GM18873 (cell line): Measurements from ENCODE around the gene ZNF423.

ENCODE experiments used
- ATAC-seq: cut with Tn5 transposase; IDR thresholded peaks from one replicate; pipeline ENCODE4 v1.9.1; 2021; ENCODE audit warnings: mild to moderate bottlenecking, moderate library complexity, moderate number of reproducible peaks; ENCODE audit not compliant: unreplicated experiment, low FRiP score

The ZNF423 gene

DNA sequence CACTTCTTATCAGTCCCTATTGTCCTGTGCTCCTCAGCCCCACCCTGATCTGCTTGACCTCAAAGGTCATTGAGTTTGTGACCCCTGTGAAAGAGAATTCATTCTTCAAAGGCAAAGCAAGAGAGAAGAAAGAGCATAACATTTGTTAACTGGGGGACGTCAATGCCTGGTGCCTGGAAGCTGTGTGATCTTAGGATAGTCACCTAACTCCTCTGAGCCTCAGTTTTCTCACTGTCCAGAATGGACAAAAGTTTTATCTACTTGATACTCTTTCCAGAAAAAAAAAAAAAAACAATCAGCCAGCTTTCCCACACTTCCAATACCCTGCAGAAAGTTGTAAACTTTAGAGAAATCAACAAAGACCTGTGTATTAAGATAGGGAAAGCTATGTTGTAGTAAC, 309.2 kb downstream of the ZNF423 start:
- ATAC-seq = no peak

DNA sequence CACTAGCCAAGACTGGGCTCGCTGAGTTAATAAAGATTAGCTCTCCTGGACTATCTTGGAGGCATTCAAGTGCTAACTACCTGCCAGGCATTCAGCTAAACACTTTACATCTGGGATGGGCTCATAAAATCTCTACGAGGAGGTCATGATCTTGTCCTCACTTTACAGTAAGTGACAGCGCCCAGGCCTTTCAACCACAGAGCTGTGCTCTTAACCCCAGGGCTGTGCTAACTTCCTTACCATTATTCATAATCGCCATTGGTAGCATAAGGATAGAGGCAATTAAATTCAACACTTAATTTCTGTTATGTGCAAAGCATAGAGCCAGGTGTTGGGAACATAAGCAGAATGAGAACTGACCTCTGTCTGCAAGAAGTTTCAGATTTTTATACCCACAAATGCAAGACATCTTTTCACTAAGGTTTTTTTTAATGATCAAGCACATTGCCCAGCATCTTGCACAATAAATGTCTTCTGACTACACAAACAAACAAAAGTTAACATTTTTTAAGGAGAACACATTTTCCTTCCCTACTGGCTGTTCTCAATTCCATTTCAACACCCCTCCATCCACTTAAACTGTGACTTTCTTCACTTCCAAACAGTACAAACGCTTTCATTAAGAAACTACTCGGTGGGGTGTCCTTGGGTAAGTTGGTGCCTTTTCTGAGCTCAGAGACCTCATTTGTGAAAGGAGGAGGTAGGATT, 310.0 kb downstream of the ZNF423 start:
- no peak for ATAC-seq

DNA sequence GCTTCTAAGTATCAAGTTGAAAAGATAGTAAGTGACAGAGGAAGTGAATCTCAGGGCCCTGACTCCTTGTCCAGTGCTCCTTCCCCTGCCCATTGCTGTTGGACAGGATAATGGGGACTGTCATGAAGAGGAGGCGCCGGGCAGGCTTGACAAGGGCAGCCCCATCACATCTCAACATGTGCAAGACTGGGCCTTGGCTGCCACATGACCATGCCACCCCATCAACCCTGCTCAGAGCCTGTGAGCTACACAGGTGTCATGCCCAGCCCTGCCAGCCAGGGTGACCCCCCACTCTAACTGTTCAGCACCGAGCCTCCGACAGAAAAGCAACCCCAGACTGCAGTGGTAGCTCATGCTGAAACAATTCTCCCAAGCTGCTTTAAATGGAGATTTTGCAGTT, 310.7 kb downstream of the ZNF423 start:
- no peak for ATAC-seq

DNA sequence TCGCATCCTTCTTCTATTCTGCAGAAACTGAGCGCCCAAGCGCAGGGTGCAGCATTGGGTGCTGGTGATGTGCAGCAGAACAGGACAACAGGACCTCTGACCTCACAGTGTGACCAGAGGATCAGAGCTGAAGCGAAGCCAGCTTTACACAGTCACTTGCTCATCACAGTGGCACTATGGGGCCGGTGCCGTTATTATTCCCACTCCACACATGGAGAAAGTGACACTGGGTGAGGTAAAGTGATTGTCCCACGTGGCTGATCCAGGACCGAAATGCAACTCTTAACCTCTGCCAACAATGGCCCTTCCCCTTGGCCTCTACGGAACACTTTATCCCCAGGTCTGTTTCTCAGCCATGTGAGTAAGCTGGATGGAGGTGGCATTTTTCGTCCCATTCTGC, 311.1 kb downstream of the ZNF423 start:
- ATAC-seq = no peak

DNA sequence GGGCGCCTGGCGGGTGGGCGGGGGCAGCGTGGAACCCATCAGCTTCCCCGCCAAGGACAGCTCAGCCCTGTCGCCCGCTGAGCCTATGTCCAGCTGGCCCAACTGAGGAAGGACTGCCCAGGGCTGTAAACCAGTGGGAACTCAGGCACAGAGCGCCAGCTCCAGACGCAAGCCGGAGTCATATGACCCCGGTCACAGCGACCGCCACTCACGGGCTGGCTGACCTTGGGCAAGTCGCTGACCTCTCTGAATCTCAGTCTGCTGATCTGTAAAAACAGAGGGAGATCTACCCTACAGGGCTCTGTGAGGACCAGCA, 312.3 kb downstream of the ZNF423 start:
- ATAC-seq = no peak

DNA sequence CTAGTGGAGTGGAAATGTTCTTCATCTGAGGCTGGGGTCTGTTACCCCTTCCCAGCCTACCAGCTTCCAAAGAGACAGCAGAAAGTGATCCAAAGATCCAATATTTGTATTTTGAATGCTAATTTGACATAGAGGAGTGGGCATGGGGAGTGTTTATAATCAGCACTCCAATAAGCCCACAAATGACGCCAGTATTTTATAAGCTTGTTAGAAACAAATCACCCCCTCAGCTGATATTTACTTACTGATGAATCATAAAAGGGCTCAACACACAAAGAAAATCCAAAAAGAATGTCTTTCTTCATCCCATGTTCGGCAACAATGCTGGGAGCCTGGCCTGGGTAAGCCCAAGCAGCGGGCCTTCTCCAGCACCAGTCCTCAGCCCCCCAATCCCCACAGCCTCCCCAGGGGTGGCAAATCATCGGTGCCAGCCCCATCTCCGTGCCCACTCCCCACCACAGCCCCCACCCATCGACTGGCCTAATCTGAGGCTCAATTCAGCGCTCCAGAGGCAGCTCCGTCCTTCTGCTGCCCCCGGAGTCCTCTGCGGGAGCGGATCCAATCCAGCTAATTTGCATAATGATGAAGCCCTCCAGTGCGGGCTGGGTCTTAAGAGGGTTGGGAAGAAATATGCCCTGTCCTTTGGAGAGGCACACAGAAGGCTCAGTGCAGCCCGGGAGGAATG, 312.8 kb downstream of the ZNF423 start:
- no peak for ATAC-seq

DNA sequence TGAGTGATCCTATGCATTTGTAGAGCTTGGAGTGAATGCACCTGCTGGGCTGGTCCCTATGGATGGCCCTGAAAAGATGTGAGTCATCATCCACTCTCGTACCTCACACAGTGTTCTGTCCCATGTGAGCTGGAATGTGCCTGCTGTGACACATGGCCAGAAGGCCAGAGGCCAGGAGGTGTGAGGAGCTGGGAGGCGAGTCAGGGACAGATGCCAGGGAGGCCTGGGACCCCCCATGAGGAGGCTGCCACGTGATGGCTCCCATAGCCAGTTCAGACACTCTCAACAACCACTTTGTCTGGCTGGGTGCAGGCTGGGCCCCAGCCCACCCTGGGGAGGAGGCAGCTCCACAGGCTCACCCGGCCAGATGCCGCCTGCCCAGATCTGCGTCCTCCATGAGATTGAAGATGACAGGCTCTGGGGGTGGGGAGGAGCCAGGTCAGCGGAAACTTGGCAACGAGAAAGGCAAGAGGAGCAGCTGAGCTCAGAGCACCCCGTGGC, 313.5 kb downstream of the ZNF423 start:
- no peak for ATAC-seq

DNA sequence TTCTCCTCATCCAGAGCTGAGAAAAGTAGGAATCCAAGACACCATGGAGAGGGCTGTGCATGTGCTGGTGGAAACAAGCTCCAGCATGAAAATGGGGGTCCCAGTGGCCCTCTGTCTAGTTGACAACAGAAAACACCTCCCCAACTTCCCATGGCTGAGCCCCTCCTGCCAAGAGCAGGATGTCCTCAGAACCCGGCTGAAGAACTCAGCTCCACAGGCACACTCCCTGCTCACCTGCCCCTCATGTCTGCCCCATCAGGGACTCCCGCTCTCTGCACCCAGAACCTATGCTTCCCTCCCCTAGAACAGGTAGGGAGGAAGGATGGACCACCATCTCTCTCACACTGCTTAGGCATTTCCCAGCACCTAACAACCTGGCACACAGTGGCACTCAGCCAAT, 315.1 kb downstream of the ZNF423 start:
- ATAC-seq = no peak

DNA sequence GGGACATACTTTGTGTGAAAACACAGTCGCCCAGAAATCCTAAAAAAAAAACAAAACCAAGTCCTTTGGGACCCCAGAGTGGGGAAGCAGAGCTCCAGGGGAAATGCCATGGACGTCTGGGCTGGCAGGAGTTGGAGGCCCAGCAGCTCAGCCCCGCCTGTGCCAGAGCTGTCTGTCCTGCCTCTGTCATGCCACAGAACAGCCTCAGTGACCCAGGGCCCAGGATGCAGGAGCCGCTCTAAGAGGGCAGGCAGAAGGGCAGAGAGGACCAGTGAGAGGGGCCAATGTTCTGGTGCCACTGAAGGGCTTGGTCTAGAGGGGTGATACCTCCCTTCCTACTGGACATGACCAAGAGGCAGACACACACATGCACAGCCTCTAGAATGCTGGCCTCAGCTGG, 316.2 kb downstream of the ZNF423 start:
- ATAC-seq = no peak

DNA sequence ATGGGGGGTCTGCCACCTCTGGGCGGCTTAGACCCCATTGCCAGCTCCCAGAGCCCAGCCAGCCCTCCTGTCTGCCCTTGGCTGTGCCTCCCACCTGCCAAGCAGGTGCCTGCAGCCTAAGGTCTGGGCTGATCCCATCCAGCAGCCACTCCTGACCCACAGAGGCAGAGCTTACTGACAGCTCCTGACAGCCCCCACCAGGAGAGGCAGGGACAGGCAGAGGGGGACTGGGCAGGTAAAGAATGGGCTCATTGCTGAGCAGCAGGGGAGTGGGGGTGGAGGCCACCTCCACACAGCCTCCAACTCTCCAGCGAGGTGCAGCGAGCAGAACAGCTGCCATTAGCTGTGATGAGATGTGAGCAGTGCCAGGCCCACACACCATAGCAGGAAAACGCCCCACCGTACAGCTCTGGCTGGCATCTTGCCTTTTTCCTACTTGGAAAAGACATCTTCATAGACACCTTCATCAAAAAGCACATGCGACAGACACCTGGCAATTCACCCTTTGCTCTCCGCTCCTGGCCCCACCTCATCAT, 317.9 kb downstream of the ZNF423 start:
- ATAC-seq = no peak

DNA sequence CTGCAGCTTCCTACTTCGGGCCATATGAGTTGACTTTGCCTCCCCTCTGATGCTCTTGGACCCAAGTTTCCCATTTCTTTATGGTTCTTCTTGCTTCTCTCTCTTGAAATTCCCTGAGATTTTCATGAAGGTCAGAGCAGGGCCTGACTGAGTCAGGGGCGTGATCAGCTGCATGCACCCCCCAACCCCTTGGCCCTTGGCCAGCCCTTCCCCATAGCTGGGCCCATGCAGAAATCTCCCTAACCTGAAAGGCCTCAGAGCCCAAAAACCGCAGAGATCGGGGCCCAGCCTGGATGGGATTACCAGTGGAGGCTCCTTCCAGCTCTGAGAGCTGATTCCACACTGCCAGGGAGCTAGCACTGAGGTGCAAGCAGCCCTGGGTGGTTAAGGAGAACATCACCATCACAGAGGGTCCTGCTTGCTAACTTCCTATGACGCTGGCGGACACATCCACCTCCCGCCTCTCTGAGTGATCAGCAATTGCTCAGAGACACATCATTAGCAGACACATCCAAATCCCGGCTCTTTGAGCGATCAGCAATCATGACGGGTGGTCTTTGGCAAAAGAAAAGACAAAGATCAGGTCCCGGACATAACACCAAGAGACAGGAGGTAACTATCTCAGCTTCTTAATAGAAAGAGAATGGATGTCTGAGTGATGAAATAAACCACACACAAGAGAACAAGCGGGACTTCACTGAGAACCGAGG, 320.9 kb downstream of the ZNF423 start:
- no peak for ATAC-seq

DNA sequence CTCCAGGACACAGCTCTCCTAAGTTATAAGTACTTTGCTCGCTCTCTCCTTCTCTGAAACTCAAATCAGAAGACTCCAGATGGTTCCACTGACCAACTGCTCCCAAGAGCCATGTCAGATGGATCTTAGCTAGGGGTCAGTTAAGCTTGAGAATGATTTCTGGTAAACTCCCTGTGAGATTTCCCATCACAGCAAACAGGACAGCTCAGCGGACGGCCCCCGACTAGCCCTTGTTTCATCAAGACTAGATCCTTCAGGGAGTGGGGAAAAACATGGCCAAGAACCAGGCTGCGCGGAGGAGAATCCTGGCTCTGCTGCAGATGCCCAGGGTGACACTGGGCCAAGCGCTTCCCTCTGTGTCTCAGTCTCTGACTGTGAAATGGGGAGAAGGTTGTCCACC, 322.5 kb downstream of the ZNF423 start:
- no peak for ATAC-seq

DNA sequence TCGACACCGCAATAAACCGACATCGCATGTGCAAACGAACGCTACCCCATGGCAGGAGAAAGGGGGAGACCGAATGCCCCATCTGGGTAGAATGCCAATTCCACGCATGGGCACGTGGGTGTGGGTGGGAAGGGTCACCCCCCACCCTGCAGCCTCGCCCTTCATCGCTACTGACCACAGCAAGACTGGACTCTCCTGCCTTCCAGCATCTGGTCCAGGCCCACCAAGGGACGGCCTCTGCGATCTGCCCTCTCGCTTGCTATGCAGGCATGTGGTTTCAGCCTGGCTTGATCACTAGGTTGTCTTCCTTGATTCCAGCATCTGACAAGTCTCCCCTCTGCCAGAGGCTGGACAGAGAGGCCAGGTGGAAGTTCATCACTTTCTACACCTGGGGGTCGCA, 323.0 kb downstream of the ZNF423 start:
- ATAC-seq = no peak

DNA sequence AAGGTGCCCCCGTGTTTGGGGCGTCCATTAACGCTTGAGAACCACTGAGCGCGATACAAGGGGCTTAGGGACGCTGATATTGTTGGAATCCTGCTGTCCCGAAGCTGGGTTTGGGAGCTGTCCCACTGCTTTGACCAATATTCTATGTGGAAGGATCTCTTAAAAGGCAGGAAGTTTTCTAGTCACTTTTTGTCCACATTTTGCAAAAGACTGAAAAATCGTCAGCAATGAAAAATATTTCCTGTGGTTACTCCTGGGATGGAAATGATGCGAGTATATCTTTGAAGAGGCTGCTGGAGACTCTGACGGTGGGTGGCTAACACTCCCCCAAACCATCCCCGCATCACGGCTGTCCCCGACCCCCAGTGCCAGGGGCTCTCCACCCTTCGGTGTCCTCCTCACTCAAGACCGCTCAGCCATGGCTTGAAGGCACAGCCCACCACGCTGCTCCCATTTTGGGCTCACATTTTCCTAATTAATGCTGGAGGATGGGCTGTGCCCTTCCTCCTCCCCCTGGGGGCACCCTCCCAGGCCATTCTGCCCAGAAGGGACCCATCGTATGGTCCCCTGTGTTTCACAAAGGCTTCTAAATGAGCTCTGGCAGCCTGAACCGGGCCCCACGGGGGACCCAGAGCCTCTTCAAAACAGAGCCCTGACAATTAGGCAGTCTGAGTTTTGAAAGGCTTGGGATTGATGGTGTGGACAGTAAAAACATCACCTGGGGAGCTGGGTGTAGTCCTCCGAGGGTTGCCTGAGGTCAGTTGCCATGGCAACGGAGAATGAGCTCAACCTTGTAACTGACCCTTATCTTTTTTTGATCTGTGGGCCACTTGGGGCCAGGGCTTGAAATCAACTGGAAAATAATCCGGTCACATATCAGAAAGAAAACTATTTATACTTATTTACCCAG, 323.7 kb downstream of the ZNF423 start:
- ATAC-seq = no peak

DNA sequence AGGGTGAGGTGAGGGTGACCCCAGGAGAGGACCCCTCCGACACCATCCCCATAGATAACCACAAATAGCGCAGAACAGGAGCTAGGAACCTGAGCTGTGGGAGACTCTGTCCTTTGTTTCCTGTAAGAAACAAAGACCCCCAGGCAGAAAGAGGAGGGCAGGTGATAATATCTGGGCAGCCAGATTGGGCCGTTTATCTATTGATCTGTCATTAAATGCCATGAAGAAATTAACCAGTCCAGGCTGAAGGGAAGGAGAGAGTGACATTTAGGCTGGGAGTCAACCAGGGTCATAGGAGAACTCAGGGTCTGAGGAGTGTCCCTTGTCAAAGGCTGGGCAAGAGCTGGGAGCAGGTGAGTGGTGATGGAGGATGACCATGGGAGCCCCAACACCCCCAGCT, 324.5 kb downstream of the ZNF423 start:
- no peak for ATAC-seq

DNA sequence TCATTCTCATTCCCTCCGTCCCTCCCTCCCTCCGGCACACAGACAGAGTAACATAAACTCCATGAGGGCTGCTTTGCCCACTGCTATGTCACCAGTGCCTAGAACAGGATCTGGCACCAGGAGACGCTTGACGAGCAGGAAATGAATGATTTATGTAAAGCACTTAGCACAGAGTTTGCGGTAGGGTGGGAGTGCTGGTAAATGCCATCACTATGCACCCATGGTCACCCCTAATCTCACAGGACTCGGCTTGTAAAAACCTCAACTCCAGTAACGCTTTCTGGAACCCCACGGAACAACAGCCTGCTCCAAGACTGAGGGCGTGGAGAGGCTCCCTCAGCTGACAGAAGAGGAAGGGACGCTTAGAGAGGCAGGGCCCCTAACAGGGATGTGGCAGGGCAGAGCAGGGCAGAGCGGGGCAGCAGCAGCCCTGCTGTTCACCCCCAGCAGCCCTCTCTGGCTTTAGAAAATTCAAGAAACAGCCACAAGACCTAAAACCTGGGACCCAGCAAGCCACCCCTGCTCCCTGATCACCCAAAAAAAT, 325.4 kb downstream of the ZNF423 start:
- ATAC-seq = no peak

DNA sequence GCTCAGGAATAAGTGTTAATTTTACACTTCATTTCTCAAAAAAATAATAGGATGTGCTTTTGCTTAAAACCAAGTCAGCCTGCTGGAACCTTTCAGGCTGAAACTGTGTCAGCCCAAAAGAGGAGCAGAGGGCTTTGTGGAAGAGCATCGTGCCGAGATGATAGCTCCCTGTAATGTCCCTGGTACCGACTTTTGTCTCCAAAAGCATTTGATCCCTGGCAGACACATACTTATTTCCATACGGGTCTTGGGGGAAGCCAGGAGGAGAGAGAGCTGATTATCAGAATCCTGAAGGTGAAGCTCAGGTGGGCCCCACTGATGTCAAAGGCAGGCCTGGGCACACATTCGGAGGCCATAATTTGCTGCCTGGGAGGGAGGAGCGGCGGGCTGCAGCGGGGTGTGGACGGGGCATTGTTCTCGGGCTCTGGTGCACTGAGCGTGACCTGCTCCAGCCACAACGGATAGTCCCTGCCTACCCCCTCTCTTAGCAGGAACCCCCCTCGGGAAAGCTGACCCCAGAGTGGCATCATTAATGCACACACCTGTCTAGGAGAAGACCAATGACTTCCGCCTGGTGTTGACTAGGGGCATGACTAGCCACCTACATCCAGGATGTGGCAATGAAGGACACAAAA, 326.4 kb downstream of the ZNF423 start:
- no peak for ATAC-seq

DNA sequence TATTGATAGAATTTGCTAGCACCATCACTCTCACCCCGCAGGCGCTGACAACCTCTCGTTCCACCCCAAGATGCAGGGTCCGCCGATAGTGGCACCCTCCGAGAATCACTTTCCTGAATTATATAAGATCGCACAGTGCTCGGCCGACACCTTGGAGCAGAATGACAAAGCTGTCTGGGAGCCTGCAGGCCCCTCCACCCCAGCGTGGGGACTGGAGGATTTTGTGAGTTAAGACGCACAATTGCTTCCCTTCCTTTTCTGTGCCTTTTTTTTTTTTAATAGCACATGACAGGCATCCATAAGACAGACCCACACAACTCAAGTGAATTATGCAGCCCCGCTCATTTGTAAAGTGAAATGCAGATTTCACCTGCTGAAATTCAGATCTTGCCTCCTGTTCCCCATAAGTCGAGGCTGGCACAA, 327.0 kb downstream of the ZNF423 start:
- ATAC-seq = no peak

DNA sequence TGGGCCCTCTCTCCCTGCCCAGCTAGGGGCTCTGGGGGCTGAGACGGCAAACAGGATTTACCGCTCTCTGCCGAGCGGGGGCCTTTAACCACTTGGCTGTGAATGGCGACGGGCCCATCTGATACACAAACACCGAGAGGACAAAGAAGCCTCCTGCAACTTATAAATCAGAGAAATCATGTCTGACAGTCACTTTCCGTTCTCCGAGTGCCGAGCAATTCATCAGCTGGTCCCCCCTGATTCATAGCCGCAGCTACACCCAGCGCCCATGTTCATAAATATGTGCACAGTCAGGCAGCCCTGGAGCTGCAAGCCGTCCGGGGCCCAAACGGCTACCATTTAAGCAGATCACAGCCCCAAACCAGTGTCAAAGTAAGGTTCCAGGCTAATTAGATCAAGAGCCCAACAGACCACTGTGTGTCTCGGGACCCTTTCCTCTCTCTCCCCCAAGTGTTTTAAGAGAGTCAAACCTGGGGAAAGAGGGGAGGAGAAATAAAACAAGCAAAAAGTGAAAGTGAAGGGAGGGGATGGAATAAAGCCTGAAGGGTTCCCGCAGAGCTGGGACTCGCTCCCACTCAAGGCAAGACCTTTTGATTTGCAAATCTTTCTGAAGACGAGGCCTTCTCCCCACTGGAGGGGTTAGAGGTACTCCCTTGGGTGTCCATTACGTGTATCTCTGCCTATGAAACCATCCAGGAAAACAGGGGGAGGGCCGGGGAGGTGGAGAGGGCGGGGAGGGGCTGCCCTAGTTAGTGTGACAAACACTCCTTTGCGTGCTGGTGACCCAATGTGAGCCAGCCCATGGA, 327.6 kb downstream of the ZNF423 start:
- ATAC-seq = no peak
